ENCODE measurements around the gene FBLN5. TPM values are rescaled to one million over a fixed set of nuclear protein-coding genes. Genes with fewer than 3 reads are reported as not detected.
"Not testable (repeated sequence)": the region's sequence is repeated elsewhere in the genome, so short reads cannot be mapped to it uniquely, and the experiment has no call there.

Gene FBLN5
- total RNA-seq, 1 donor from 2014 or later: 1.8 TPM

DNA sequence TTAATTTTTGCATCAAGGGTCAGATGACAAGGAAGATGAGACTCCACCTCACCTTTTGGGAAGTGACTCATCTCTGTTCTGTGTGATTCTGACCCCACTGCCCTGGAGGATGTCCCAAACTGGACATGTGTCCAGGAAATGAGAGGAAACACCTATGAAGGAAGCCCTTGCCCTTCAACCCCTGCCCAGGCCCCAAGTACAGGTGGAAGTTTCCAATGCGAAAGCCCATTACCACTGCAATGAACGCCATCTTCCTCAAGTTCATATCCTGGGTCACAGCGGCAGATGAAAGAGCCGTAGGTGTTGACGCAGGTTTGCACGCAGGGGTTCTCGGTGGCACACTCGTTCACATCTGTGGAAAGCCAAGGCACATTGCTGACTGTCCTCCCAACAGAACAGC lies 60.5 kb downstream of the FBLN5 start:
- peak in 1 of 2 donors; percentile 83 for DNase-seq (ENCODE audit: low read depth in 2 of 2)

- DNase-seq (ENCODE audit: low read depth in 2 of 2): peak in 1 of 2 donors; percentile 78
Observed at GRCh38 chr14:91885839-91886238, 61.7 kb downstream of the FBLN5 start.

DNA sequence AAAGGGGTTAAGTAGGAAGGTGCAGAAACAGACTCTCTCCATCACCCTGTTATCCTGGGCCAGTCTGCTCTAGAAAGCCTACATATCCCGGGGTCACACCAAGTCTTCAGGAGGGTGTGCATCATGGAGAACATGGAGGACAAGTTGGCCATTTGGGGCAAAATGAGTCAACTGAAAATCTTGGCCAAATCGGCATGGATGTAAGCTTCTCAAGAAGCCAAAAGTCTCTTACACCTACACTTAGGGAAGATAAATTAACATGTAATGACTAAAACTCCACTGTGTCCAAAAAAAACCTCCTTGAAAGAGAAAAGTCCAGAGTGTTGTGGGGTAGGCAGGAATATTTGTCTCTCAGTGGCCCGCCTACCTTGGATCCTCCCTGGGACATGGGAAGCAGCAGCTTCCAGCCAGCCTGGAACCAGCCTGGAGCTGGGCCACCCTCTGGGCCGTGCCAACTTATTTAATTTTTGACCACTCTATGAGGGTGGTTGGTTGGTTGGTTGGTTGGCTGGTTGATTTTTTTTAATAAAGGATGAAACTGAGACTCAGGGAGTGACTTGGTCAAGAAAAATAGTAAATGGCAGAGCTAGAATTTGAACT lies 62.3 kb downstream of the FBLN5 start:
- no peak for DNase-seq (ENCODE audit: low read depth in 2 of 2)

DNA sequence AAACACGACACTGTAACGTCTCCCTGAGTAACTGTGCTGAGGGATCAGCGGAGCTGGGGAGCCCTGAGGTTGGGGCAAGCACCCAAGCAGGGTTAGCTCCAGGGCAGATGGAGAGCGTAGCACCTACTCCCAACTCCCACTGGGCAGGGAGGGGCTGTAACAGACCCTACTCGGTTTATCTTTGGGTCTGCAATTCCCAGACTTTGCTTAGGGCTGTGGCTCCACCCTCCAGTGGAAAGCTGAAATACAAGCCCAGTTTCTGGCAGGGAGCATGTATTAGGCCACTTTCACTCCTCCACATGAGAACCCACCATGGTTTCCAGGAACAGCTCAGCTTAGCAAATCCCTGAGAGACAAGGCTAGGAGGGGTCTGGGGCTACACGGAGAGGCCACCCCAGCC lies 62.8 kb downstream of the FBLN5 start:
- no peak for DNase-seq (ENCODE audit: low read depth in 2 of 2)

DNA sequence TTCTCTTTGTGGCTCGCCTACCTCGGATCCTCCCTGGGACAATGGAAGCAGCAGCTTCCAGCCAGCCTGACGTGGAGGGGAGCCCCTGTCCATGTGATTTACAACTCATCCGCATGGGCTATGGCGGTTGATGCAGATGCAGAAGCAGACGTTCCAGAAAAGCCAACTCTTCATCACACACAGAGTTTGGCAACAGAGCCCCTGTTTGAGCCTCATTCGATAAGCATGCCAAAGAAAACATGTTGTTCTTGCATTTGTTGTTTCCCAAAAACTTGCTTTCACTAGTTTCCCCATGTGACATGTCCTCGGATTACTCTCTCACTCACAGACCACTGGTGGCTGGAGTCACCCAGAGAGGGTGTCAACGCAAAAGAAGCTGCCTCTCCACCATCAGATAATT lies 63.7 kb downstream of the FBLN5 start:
- no peak for DNase-seq (ENCODE audit: low read depth in 2 of 2)

GRCh38 chr14:91882776-91883175 lies 64.7 kb downstream of the FBLN5 start:
- DNase-seq (ENCODE audit: low read depth in 2 of 2): no peak

DNA sequence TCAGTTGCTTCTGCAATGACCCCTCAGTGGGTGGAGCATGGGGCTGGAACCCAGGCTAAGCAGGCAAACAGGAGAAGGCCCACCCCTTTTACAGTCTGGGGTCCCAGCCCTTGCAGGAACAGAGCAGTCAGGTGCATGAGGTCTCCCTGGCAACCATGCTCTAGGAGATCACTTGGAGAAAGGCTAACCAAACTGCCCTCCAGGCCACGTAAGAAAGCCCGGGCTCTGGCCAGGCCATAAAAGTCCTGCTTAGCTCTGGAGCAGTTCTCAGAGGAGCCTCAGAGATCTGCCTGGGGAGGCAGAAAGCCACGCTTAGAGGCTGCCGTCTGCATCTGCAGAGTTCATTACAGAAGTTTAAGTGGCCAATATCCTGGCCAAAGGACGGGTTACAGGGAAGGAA lies 65.1 kb downstream of the FBLN5 start:
- DNase-seq (ENCODE audit: low read depth in 2 of 2): no peak

GRCh38 chr14:91879196-91879595 lies 68.3 kb downstream of the FBLN5 start:
- DNase-seq (ENCODE audit: low read depth in 2 of 2): no peak

- no peak for DNase-seq (ENCODE audit: low read depth in 2 of 2)
Observed at GRCh38 chr14:91878274-91878673, 69.2 kb downstream of the FBLN5 start.

- no peak for DNase-seq (ENCODE audit: low read depth in 2 of 2)
Observed at GRCh38 chr14:91877376-91877915, 70.0 kb downstream of the FBLN5 start.

DNA sequence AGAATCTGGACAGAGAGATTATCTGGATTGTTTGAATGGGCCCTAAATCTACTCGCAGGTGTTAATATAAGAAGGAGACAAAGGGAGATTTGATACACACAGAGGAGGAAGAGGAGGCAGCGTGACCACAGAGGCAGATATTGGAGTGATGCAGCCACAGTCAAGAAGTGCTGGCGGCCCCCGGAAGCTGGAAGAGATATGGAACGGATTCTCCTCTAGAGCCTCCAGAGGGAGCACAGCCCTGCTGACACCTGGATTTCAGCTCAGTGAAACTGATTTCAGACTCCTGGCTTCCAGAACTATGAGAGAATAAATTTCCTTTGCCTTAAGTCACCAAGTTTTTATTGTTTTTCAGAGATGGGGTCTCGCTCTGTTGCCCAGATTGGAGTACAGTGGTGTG lies 71.0 kb downstream of the FBLN5 start:
- DNase-seq (ENCODE audit: low read depth in 2 of 2): no peak

- DNase-seq (ENCODE audit: low read depth in 2 of 2): no peak
Observed at GRCh38 chr14:91875525-91876286, 71.8 kb downstream of the FBLN5 start.

- no peak for DNase-seq (ENCODE audit: low read depth in 2 of 2)
Observed at GRCh38 chr14:91873471-91874415, 73.8 kb downstream of the FBLN5 start.

- DNase-seq (ENCODE audit: low read depth in 2 of 2): peak; percentile 29 to 76
Observed at GRCh38 chr14:91872517-91873470, 74.7 kb downstream of the FBLN5 start.

- no peak for DNase-seq (ENCODE audit: low read depth in 2 of 2)
Observed at GRCh38 chr14:91872011-91872501, 75.4 kb downstream of the FBLN5 start.

DNA sequence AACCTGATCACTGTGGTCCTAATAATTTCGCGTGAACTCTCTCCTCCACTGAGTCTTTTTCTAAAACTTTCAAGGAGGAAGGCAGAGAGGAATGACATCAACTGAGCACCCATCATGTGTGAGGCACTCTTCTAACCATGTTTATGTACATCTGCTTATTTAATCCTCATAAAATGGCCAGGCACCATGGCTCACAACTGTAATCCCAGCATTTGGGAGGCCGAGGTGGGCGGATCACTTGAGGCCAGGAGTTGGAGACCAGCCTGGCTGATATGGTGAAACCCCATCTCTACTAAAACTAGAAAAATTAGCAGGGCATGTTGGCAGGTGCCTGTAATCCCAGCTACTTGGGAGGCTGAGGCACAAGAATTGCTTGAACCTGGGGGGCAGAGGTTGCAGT lies 76.1 kb downstream of the FBLN5 start:
- not testable (repeated sequence) for DNase-seq (ENCODE audit: low read depth in 2 of 2)

DNA sequence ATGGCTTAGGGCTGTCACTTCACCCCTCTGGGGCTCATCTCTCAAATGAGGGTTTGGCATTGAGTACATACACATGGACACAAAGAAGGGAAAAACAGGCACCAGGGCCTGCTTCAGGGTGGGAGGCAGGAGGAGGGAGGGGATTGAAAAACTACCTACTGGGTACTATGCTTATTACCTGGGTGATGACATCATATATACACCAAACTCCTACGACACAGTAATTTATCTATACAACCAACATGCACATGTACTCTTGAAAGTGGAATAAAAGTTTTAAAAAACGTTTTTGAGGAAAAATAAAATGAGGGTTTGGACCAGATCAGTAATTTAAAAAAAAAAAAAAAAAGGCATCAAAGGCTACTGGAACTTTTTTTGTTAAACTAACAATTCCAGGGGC lies 76.6 kb downstream of the FBLN5 start:
- DNase-seq (ENCODE audit: low read depth in 2 of 2): no peak

GRCh38 chr14:91870001-91870400 lies 77.5 kb downstream of the FBLN5 start:
- DNase-seq (ENCODE audit: low read depth in 2 of 2): peak in 1 of 2 donors; percentile 63

DNA sequence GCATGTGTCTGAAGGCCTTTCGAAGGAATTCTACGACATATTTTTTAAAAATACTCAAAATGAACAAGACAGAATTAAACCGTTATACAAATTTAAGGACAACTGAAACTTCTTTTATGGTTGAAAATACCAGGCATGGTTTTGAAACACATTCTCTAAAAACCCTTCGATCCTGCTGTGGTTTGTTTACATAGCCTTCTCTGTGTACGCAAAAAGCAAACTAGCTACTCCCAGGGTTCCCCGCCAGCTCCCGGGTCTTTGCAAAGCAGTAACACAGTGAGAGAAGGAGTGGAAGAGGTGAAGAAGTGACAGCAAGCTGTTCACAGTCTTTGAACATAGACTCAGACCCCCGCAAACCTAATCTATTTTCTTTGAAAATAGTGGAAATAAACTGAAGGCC lies 77.9 kb downstream of the FBLN5 start:
- DNase-seq (ENCODE audit: low read depth in 2 of 2): no peak

DNA sequence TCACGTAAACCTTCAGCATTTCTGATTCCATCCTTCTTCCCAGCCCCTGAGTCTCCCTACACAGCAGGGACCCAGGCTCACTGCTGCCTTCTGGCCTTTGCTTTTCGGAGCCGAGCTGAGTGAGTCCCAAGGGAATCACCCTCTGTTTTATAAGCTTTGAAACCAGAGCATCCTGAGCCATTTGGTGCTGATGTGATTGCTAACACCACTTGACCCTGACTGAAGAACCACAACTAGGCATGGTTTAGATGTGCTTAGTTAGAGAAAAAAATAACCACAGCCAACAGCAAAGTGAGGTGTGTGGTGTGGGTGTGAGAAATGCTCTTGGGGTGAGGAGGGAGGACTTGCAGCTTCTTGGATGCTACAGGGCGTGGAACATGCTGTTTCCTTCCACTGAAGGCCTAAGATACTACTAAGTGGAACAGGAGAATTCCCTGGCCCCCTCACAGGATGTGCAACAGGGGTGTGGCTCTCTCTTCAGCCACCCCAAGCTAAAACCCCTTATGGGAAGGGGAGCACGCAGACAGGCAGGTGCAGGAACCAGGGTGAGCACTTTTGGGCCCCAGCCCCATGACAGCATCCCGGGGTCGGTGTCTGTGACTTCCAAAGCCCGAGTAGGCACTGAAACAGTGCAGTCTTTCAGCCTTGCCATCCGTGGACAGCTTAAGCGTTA lies 80.0 kb downstream of the FBLN5 start, which contains the start of gene TC2N:
Gene TC2N (minus strand): TSS at position 221 of the 673 bp plus-strand sequence. CDS start 53,767 bp downstream, outside the sequence.
- no peak for DNase-seq (ENCODE audit: low read depth in 2 of 2)

Data from lung microvascular endothelial cell (primary cell).